ENCODE results near the gene ATP6V1F.
A peak's percentile ranks its signal among the peaks of the same experiment; 100 is the strongest.

ATP6V1F gene

DNA sequence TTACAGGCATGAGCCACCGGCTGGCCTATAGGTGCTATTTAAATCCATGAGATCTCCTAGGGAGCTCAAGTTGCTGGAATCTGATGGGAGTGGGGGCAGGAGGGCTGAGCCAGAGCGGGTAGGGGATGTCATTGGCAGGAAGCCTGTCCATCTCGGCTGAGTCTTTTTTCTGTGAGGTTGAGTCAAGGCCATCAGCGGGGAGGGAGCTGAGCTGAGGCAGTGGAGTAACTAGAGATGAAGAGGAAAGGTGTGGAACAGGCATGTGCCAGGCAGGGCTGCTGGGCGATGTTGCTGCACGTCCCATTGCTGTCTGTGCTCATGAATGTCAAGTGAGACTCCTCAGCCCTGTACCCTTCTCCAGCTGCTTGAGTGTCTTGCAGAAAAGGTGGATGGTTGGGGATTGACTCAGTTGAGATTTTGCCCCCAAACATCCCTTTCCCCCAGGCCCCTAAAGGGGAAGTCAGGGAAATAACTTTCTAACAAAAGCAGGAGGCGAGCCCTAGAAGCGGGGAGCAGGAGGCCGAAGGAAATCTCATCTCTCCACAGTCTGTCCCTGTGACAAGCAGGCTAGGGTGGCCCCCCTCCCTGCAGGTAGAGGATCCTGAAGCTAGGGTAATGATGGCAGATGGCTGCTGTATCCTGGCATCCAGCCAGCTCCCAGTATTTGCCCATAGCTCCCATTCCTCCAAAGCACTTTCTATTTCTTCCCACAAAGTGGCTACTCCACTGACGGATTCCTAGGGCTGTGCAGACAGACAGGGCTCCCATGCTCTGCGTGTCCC, 5.4 kb downstream of the ATP6V1F start:
- no peak for DNase-seq (ENCODE audit: low read depth in 3 of 3, low spot score in 1 of 3)

DNA sequence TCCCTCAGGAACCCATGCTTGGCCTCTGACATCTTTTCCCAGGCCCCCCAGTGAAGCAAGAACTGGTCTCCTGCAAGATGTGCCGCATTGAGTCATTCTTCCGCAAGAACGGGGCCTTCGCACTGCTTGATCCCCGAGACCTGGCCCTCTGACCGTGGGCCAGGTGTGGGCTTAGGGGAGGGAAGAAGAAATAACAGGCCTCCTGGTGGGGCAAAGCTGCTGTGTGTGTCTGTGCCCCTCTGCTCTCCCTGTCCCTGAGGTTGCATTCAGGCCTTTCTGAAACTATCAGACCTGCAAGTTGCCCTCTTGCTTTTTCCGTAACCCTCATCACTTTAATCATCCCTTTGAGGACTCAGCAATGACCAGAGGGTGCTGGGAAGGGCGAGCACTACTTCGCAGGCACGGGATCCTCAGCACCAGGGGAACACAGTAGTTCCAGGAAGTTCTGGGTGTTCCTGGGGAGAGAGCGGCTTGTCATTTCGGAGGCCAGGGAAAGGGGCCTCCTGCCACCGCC, 6.0 kb downstream of the ATP6V1F start:
- DNase-seq (ENCODE audit: low read depth in 3 of 3, low spot score in 1 of 3): no peak

- peak in 2 of 3 donors; percentile 5 to 21 for DNase-seq (ENCODE audit: low read depth in 3 of 3, low spot score in 1 of 3)
These were observed 6.7 kb downstream of the ATP6V1F start for GRCh38 chr7:128869138-128869943.

DNA sequence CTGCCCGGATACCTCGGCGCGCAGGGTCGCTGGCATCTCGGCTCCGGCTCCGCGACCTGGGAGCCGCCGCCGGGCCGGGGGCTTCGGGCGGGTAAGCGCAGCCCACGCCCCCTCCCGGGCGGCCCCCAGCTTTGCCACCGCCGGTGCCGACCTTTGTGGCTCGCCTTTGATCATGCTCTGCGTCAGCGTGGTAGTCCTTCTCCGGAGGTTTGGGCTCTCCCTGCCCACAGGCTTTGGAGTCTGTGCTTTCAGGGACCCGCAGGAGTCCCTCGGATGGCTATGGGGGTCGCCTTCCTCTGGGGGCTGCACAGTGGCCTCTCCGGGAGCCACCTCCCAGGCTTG, 7.3 kb downstream of the ATP6V1F start:
- no peak for DNase-seq (ENCODE audit: low read depth in 3 of 3, low spot score in 1 of 3)

DNA sequence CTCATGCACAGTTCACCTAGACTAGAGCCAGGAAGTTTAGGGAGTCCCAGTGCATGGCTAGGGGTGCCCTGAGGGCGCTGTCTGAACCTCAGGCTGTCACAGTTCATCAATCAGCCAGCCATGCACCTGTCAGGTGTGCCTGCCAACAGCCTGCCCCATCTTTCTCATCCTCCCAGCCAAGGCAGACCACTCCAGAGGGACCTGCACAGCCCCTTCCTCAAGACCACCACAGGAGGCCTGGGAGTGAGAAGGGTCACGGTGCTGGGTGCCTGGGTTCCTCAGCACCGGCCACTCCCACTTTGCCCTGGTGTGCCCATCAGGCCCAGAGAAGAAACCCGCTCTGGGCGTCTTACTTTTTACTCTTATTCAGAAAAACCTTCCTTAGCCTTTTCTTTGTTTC, 8.4 kb downstream of the ATP6V1F start:
- no peak for DNase-seq (ENCODE audit: low read depth in 3 of 3, low spot score in 1 of 3)

- DNase-seq (ENCODE audit: low read depth in 3 of 3, low spot score in 1 of 3): no peak
These were observed 9.8 kb downstream of the ATP6V1F start for GRCh38 chr7:128872394-128872824.

DNA sequence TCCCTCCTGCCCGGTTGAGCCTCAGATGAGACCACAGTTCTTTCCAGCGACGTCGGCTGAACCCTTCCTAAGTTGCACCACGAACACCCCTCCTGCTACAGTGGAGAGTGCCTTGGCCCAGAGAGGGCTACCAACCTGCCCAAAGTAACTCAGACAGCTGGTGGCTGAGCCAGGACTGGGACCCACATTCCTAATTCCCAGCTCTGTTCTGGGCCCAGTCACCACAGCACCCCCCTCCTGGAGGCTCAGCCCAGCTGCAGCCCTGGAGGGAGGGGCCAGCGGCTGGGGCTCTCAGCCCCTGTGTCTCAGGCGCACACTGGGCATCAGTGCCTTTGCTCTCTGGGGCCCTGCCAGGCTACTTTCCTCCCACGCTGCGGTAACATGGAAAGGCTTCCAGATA, 10.6 kb downstream of the ATP6V1F start:
- DNase-seq (ENCODE audit: low read depth in 3 of 3, low spot score in 1 of 3): no peak

GRCh38 chr7:128874140-128875031, 11.7 kb downstream of the ATP6V1F start:
- no peak for DNase-seq (ENCODE audit: low read depth in 3 of 3, low spot score in 1 of 3)

DNA sequence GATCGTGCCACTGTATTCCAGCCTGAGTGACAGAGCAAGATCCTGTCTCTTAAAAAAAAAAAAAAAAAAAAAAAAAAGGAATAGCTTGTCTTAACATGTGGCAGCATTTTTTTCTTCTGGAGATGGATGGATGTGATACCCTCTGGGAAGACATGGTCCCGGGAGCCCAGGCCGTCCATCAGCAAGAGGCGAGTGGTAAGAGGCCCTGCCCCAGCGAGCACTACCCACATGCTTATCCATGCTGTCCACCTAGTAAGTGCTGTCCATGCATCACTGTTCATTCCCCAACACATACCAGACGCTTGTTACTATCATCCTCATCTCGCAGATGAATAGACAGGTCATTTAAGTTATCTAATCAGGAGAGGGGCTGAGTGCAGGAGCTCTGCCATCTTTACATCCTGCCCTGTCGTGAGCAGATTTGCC, 12.9 kb downstream of the ATP6V1F start:
- no peak for DNase-seq (ENCODE audit: low read depth in 3 of 3, low spot score in 1 of 3)

GRCh38 chr7:128876127-128876526, 13.5 kb downstream of the ATP6V1F start:
- DNase-seq (ENCODE audit: low read depth in 3 of 3, low spot score in 1 of 3): no peak

GRCh38 chr7:128876586-128876977, 13.9 kb downstream of the ATP6V1F start:
- DNase-seq (ENCODE audit: low read depth in 3 of 3, low spot score in 1 of 3): no peak

DNA sequence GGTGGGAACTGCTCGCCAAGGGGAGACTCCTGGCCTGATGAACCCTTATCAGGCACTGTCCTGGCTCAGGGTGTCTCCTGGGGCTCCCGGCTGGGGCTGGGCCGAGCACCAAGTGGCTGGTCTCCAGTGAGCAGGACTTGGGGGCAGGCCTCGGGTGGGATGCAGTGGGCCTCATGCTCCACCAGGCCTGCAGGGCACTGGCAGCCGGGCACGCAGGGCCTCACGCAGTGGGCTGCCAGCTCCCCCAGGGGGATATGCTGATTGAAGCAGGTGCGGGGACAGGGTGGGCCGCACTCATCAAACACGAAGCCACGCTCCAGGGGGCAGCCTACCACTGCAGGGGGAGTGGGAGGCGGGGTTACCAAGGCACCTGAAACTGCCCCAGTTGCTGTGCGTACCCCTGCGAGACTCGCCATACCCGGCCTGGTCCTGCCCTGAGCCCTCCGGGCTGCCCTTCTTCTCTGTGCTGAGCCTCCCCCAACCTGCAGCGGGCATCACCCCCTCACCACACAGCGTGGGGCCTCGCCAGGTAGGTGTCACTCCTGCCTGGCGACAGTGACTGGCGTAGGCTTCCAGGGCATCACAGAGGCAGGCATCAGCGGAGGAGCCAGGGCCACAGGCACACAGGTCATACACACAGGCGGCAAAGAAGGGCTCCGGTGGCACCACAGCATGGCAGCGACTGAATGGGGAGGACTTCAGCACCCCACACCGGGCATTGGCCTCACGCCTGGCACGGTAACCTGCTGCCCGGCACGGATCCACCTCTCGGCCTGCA, 14.5 kb downstream of the ATP6V1F start:
- DNase-seq (ENCODE audit: low read depth in 3 of 3, low spot score in 1 of 3): no peak

DNA sequence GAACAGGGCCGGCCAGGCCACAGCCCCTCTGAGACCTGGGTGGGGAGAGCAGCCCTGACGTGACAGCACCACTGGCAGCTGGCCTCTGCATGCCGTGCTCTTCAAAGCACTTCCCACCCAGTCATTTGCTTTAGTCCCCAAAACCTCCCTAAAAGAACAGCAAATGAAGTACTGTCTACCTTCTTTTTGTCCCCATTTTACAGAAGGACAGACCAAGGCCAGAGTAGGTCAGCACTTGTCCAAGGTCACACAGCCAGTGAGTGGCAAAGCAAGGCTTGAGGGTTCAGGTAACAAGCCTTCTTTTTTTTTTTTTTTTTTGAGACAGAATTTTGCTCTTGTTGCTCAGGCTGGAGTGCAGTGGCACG, 15.1 kb downstream of the ATP6V1F start:
- DNase-seq (ENCODE audit: low read depth in 3 of 3, low spot score in 1 of 3): no peak

DNA sequence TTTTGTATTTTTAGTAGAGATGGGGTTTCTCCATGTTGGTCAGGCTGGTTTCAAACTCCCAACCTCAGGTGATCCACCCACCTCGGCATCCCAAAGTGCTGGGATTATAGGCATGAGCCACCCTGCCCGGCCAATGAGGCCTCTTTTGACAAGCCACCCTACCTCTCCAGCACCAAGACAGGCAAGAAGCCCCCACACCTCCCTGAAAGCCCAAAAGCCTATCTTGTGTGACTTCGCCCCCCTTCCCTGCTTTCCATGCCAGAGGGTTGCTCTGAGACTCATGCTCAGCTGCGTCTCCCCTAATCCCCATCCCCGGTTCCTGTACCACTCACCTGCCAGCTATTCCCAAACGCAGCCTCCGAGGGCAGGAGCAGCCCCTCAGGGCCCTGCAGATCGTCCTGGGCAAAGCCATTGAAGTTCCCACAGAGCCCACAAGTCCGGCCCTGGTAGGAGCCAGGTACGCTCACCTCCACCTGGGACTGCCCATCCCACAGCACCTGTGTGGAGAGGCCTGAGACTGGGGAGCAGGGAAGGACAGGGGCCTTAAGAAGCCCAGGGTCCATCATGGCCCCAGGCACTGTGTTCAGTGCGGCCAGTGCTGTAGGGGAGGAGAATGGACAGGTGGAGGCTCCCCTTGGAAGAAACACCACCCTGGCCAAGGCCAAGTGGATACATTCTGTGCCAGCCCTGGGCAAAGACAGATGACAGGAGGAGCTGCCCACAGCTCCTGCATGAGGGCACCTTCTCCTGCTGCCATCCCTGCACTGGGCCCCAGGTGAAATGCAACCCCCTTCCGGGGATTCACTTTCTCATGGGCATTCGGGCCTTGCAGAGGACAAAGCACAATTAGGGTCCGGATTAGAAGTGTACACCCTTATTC, 15.8 kb downstream of the ATP6V1F start:
- DNase-seq (ENCODE audit: low read depth in 3 of 3, low spot score in 1 of 3): no peak

DNA sequence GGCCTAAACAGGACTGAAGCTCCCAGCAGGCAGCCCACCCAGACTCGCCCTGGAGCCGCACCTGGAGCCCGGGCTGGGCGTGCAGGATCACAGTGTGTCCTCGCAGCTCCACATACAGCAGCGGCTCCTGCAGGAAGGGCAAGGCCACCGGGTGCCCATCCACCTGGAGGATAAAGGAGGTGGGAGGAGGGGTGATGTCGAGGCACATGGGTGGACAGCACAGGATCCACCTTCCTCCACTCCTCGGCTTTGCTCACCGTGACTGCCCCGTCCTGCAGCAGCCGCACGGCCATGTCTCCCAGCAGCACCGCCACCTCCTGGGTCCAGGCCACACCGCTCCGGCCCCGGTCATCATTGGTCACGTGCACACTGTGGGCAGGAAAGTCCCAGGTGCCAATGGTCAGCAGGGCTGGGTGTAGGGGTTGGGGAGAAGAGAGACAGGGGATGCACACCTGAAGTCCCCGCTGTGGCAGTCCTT, 16.8 kb downstream of the ATP6V1F start:
- no peak for DNase-seq (ENCODE audit: low read depth in 3 of 3, low spot score in 1 of 3)

DNA sequence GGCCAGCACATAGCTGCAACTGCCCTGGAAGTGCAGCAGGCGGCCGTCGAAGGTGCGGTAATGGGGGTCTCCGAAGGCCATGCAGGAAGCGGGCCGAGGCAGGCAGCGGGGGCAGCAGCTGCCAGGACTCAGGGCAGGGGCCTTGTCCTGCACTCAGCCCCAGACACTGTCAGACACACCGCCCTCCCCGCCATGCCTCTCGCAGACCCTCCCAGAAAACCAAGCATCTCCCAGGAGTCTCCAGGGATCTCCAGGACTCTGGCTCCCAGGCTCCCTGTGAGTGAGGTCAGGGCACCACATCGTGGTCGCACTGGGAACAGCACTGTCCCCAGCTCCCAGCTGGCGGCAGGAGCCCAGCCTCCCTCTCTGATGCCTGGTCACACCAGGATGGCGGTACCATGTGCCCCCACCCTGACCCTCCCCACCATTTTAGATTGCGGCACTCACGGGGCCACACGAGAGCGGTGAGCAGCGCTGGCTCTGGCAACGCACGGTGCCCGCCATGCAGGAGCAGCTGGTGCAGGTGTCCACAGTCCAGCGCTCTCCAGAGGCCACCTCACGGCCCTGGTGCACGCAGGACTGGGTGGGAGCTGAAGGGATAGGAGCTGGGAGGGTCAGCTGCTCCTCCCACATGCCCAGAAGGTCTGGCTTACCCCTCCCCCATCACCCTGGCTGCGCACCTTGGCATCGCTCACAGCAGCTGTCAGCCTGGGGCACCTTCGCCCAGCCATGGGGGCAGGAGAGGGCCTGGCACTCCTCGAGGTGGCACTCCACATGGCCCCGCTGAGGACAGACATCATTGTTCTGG, 17.5 kb downstream of the ATP6V1F start:
- DNase-seq (ENCODE audit: low read depth in 3 of 3, low spot score in 1 of 3): no peak

GRCh38 chr7:128880791-128881457, 18.3 kb downstream of the ATP6V1F start:
- DNase-seq (ENCODE audit: low read depth in 3 of 3, low spot score in 1 of 3): no peak

GRCh38 chr7:128881458-128882125, 18.9 kb downstream of the ATP6V1F start:
- no peak for DNase-seq (ENCODE audit: low read depth in 3 of 3, low spot score in 1 of 3)

Measured in stimulated activated CD4-positive, alpha-beta T cell treated with anti-CD3 and anti-CD28 coated beads, TNF-alpha, amount 100 ng/mL, for 1 hour (primary cell).